Aorta (tissue), 5 donors: Measurements from ENCODE around the gene TMEM131L. TPM values are rescaled to one million over a fixed set of nuclear protein-coding genes. Genes with fewer than 3 reads are reported as not detected.
"Not testable (repeated sequence)": the region's sequence is repeated elsewhere in the genome, so short reads cannot be mapped to it uniquely, and the experiment has no call there.

Experiments
- ATAC-seq: fragments of 200-7000 bp; cut with Tn5 transposase; one replicate; pipeline ENCODE4 v1.9.1; 2022; ENCODE audit warnings: moderate library complexity; ENCODE audit not compliant: low FRiP score
- DNase-seq, 2 donors: peaks; one replicate each; pipeline ENCODE4 v3.0.0-alpha.2; 2020
- H3K27ac ChIP-seq, 2 donors: one replicate each; pipeline ENCODE4 v1.5.1; 2013; ENCODE audit warnings: low read length in 2 of 2, mild to moderate bottlenecking in 2 of 2, moderate library complexity in 2 of 2, control low read depth in 1 of 2, inconsistent platforms in 1 of 2, low read depth in 1 of 2
- H3K27me3 ChIP-seq, 2 donors: one replicate each; pipeline ENCODE4 v1.6.1; 2013; ENCODE audit warnings: control low read depth in 1 of 2, low read length in 1 of 2, mild to moderate bottlenecking in 1 of 2, moderate library complexity in 1 of 2; ENCODE audit not compliant: insufficient read depth in 2 of 2, control insufficient read depth in 1 of 2
- H3K36me3 ChIP-seq, 2 donors: one replicate each; pipeline ENCODE4 v1.6.1; 2013; ENCODE audit warnings: control low read depth in 1 of 2, low read length in 1 of 2, mild to moderate bottlenecking in 1 of 2; ENCODE audit not compliant: insufficient read depth in 2 of 2, control insufficient read depth in 1 of 2
- H3K4me1 ChIP-seq, 2 donors: one replicate each; pipeline ENCODE4 v1.6.1; 2013; ENCODE audit warnings: low read length in 2 of 2, control low read depth in 1 of 2, mild to moderate bottlenecking in 1 of 2, moderate library complexity in 1 of 2; ENCODE audit not compliant: insufficient read depth in 2 of 2, control insufficient read depth in 1 of 2
- H3K4me3 ChIP-seq, 2 donors: one replicate each; pipeline ENCODE4 v1.5.1; 2013; ENCODE audit warnings: low read length in 2 of 2, control low read depth in 1 of 2, mild to moderate bottlenecking in 1 of 2
- H3K9me3 ChIP-seq: one replicate; pipeline ENCODE4 v1.6.1; 2013; ENCODE audit warnings: mild to moderate bottlenecking, low read length; ENCODE audit not compliant: control insufficient read depth
- WGBS, 2 donors: extraction: QIAGEN DNeasy Blood & Tissue Kit; methylation state at CpG; one replicate each; pipeline ENCODE4 v1.1.7; 2013; 5-methylcytosine and 5-hydroxymethylcytosine counted together
- intact Hi-C, 2 donors: fragments of 100-400 bp; cut with DNase I; formaldehyde crosslinking; loops; one replicate each; pipeline versions ENCODE4 v1.14.2 to v1.15.0; 2022
- polyA plus RNA-seq, 2 donors: library from polyadenylated mRNA; stranded (reverse); fragments of 200-250 nt; gene quantifications; one replicate each; pipeline ENCODE4 v1.2.3, GENCODE V29; 2013
- total RNA-seq, 2 donors: library from RNA; stranded (reverse); fragmentation: NEBNext Ultra II Directional; extraction: Animal tissue kit (Norgen Biotek cat#: 25700); gene quantifications; one replicate each; pipeline ENCODE4 v1.2.1, GENCODE V29; 2021
- donor health status: healthy with polysubstance abuse.
- donor health status: Bipolar disorder and iron deficiency.
- donor health status: DM: no; HTN: no; CAD: no.
- donor health status: DM: no; HTN: no; CAD: no.
- donor health status: DM: yes; HTN: yes; CAD: no.

Gene TMEM131L
- total and polyA plus RNA-seq, 4 donors: 2.0 to 22.5 (median 17.5) TPM

DNA sequence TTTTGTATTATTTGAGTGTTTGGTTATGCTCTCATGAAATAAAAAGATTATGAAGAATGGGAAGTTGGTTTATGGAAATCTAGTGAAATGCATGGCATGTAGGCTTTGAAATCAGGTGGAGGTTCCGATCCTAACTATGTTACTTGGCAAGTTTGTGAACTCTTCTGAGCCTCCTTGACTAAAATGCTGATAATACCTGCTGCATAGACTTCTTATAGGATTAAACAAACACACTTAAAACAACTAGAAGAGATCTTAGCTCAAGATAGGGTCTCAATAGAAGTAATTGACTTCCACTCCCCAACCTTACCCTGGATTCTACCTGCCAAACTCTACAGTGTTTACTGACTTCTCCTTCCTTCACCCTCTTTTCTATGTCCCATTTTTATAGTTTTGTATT lies 195.7 kb downstream of the TMEM131L start:
- no peak for DNase-seq
- H3K4me1 ChIP-seq: peaks cover 0 to 2% of the 10 kb centered on the region in 2 donors
- no peaks in the 10 kb centered on the region for H3K36me3 ChIP-seq
- intact Hi-C loops: no loop called here
- no peak overlapping the region for H3K4me3 ChIP-seq
- H3K27me3 ChIP-seq: no peaks in the 10 kb centered on the region
- 93 to 94% methylated on average over 1 of the region's 1 CpG for WGBS, 2 donors
- ATAC-seq: no peak
- no peaks in the 10 kb centered on the region for H3K9me3 ChIP-seq
- no peak overlapping the region for H3K27ac ChIP-seq

DNA sequence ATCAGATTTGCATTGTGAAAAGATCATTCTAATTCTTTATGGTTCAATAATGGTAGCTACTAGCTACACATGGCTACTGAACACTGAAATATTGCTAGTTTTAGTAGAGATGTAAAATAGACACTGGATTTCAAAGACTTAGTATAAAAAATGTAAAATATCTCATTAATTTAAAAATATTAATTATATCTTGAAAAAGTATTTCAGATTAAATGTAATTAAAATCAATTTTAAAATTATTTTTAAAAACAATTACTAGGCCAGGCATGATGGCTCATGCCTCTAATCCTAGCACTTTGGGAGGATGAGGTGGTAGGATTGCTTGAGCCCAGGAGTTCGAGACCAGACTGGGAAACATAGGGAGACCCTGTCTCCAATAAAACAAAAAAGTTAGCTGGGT lies 197.5 kb downstream of the TMEM131L start:
- Histone ChIP-seq H3K4me1 (peaks cover 0 to 2% of the 10 kb centered on the region in 2 donors), H3K36me3 (no peaks in the 10 kb centered on the region), H3K4me3 (no peak overlapping the region), H3K9me3 (no peaks in the 10 kb centered on the region), H3K27me3 (no peaks in the 10 kb centered on the region), H3K27ac (no peak overlapping the region)
- intact Hi-C loops: no loop called here
- WGBS, 2 donors: 96 to 100% methylated on average over 1 of the region's 1 CpG
- ATAC-seq: no peak
- DNase-seq: no peak

DNA sequence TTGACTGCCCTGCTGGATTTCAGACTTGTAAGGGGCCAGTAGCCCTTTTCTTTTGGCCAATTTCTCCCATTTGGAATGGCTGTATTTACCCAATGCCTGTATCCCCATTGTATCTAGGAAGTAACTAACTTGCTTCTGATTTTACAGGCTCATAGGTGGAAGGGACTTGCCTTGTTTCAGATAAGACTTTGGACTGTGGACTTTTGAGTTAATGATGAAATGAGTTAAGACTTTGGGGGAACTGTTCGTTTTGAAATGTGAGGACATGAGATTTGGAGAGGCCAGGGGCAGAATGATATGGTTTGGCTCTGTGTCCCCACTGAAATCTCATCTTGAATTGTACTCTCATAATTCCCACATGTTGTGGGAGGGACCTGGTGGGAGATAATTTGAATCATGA lies 200.3 kb downstream of the TMEM131L start:
- DNase-seq, H3K9me3 ChIP-seq, ATAC-seq, intact Hi-C loops, H3K27ac ChIP-seq, H3K4me3 ChIP-seq, H3K27me3 ChIP-seq, H3K36me3 ChIP-seq, H3K4me1 ChIP-seq: not testable (repeated sequence)
- WGBS, 2 donors: 72 to 74% methylated on average over 1 of the region's 1 CpG

DNA sequence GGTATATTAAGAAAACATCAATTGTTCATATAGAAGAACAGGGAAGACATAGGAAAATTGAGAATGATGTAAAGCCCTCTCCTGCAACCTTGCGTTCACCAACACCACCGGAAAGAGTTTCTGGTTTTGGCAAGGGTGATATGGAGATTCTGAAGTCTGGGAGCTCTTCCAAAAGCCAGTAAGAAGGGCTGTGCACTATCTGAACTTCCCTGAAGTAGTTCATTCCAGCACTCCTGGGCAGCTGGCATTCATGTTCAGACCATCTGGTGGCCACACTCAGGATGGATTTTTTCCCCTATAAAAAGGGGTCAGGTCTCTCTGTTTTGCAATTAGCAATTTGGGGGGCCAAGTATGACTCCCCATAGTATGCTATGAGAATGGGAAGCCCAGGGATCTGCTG lies 202.5 kb downstream of the TMEM131L start:
- H3K4me1 ChIP-seq: peaks cover 0 to 2% of the 10 kb centered on the region in 2 donors
- no peaks in the 10 kb centered on the region for H3K27me3 ChIP-seq
- 13 to 16% methylated on average over 2 of the region's 2 CpGs for WGBS, 2 donors
- H3K9me3 ChIP-seq: no peaks in the 10 kb centered on the region
- no peak for ATAC-seq
- H3K4me3 ChIP-seq: no peak overlapping the region
- H3K27ac ChIP-seq: no peak overlapping the region
- DNase-seq: no peak
- no peaks in the 10 kb centered on the region for H3K36me3 ChIP-seq
- intact Hi-C loops: loop anchor here in 1 of 2 donors (1.0 kb wide), 1 partner anchor 18 kb away; no protein-coding TSS in a partner anchor

DNA sequence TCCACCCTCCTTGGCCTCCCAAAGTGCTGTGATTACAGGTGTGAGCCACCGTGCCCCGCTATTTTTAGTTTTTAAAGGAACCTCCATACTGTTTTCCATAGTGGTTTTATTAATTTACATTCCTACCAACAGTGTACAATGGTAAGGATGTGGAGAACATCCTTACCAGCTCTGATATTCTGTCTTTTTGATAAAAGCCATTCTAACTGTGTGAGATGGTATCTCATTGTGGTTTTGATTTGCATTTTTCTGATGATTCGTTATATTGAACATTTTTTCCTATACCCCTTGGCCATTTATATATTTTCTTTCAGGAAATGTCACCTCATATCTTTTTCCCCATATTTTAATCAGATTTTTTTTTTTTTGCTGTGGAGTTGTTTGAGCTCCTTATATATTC lies 203.7 kb downstream of the TMEM131L start:
- 61 to 75% methylated on average over 3 of the region's 3 CpGs for WGBS, 2 donors
- Histone ChIP-seq H3K36me3 (no peaks in the 10 kb centered on the region), H3K27ac (no peak overlapping the region), H3K4me3 (no peak overlapping the region), H3K4me1 (peaks cover 0 to 2% of the 10 kb centered on the region in 2 donors), H3K27me3 (no peaks in the 10 kb centered on the region), H3K9me3 (no peaks in the 10 kb centered on the region)
- ATAC-seq (no peak), DNase-seq (no peak)
- intact Hi-C loops: no loop called here

DNA sequence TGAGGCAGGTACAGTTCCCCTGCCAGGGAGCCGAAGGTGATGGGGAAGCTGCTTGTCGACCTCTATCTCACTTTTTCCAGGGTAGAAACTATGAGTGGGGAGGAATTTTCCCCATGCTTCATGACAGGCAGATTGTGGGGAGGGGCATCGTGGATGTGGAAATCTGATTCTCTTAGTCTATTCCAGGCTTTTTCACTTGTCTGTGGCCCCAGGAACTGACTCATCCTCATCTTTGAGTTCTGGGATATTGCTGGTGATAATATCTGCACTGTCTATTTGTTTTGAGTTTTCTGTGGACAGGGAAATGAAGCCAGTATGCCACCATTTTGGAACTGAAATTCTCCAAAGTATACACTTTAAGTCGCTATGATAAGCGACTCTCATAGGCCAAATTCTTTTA lies 210.3 kb downstream of the TMEM131L start:
- Histone ChIP-seq H3K27ac (peak overlapping the region in 1 of 2 donors; percentile 12), H3K9me3 (no peaks in the 10 kb centered on the region), H3K36me3 (no peaks in the 10 kb centered on the region), H3K4me3 (no peak overlapping the region), H3K4me1 (peaks cover 0 to 10% of the 10 kb centered on the region in 2 donors), H3K27me3 (no peaks in the 10 kb centered on the region)
- WGBS, 2 donors: 44 to 54% methylated on average over 5 of the region's 5 CpGs
- no peak for ATAC-seq
- DNase-seq: no peak
- intact Hi-C loops: no loop called here

DNA sequence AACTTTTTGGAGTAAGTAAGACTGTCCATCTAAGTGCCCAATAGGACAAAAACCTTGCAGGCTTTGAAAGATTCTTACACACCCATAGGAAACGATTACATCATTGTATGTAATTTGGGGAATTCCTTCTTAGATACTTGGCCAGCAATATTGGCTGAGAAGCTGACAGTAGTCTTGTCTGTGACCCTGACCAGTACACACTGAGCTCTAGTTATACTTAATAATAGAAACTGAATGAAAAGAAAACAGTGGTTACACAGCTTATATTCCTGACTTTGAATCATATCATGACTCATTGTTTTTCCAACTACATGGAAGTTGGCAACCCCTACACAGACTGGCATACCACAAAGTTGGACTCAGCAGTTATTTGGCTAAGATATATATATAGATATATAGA lies 210.8 kb downstream of the TMEM131L start:
- Histone ChIP-seq H3K4me1 (peaks cover 0 to 10% of the 10 kb centered on the region in 2 donors), H3K4me3 (no peak overlapping the region), H3K36me3 (no peaks in the 10 kb centered on the region), H3K27ac (no peak overlapping the region), H3K27me3 (no peaks in the 10 kb centered on the region), H3K9me3 (no peaks in the 10 kb centered on the region)
- DNase-seq (no peak), ATAC-seq (peak; percentile 88)
- WGBS, 2 donors: 0 to 3% methylated on average over 1 of the region's 1 CpG
- intact Hi-C loops: no loop called here

DNA sequence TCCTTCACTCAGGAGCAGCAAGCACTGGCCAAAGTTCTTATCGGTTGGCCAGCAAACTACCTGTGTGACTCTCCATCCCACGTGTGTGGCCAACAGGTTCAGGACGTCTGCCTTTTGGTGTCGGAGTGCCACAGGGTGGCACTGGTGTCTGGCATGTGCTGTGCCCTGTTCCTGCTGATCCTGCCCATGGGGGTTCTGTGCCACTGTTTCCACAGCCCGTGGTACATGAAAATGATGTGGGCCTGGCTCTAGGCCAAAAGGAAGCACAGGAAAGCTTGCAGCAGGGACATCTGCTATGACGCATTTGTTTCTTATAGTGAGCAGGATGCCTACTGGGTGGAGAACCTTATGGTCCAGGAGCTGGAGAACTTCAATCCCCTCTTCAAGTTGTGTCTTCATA lies 213.3 kb downstream of the TMEM131L start:
- intact Hi-C loops: no loop called here
- ATAC-seq: no peak
- 86 to 88% methylated on average over 6 of the region's 6 CpGs for WGBS, 2 donors

DNA sequence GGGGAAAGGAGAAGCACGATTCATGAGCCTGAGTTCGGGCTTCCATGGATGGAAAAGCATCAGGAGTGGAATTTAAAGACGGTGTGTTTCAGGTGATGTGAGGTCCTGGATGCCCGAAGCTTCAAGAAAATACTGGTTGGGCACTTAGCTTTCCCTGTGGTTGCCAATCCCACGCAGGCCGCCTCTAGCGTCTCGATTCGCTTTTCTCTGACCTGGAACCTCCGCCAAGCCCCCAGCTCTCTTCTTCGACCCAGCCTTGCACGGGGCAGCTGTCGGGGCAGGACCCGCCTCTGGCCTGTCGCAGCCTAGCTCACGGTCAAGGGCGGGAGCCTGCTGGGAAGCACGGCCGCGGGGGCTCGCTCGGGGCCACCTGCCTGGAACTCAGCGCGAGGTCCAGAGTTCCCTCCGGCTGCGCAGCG lies 217.6 kb downstream of the TMEM131L start:
- intact Hi-C loops: loop anchor here (5.0 kb wide), 1 partner anchor 36 kb away; no protein-coding TSS in a partner anchor
- no peaks in the 10 kb centered on the region for H3K27me3 ChIP-seq
- H3K4me3 ChIP-seq: peak overlapping the region; percentile 31 to 65
- H3K36me3 ChIP-seq: no peaks in the 10 kb centered on the region
- no peaks in the 10 kb centered on the region for H3K4me1 ChIP-seq
- H3K9me3 ChIP-seq: peaks cover 1% of the 10 kb centered on the region
- WGBS, 2 donors: 7 to 8% methylated on average over 25 to 27 of the region's 27 CpGs
- no peak for ATAC-seq
- no peak for DNase-seq
- H3K27ac ChIP-seq: no peak overlapping the region

More for the DNA sequence above, 213.3 kb downstream of the TMEM131L start:
- H3K9me3 ChIP-seq: no peaks in the 10 kb centered on the region
- no peaks in the 10 kb centered on the region for H3K27me3 ChIP-seq
- no peak overlapping the region for H3K4me3 ChIP-seq
- H3K36me3 ChIP-seq: no peaks in the 10 kb centered on the region
- no peak overlapping the region for H3K27ac ChIP-seq
- DNase-seq: no peak
- peaks cover 0 to 10% of the 10 kb centered on the region in 2 donors for H3K4me1 ChIP-seq
